Measurements from ENCODE around the gene GPC5. TPM values are rescaled to one million over a fixed set of nuclear protein-coding genes. Genes with fewer than 3 reads are reported as not detected.
A peak's percentile ranks its signal among the peaks of the same experiment; 100 is the strongest.

Gene GPC5
- total and polyA plus RNA-seq, 4 donors = 0.51 to 22.4 (median 2.0) TPM

DNA sequence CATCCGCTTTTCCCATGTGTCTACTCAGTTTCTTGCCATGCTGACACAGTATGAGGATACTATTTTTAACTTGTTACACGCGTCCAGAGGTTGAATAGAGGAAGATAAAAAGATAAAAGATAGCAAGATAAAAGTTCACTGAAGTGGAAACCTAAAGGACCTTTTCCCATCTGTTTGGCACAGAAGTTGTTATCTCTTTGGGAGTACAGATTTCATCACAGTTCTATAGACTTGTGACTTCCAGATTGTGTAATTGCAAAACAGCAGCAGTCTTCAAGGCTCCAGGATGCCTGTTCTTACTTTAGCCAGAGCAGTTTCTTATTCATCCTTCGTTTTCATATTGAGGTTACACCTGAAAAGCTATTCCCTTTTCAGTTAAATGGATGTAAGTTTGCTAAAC lies 369.2 kb downstream of the GPC5 start:
- no peak overlapping the region for H3K9ac ChIP-seq (ENCODE audit: low read depth in 1 of 2, low read length in 2 of 2)
- H3K27me3 ChIP-seq (ENCODE audit: control insufficient read depth in 4 of 4, insufficient read depth in 4 of 4, low read length in 3 of 4) = no peaks in the 10 kb centered on the region
- H3K36me3 ChIP-seq (ENCODE audit: control insufficient read depth in 4 of 4, insufficient read depth in 3 of 4, low read depth in 1 of 4, low read length in 3 of 4) = no peaks in the 10 kb centered on the region
- H3K27ac ChIP-seq (ENCODE audit: low read depth in 1 of 2, low read length in 2 of 2) = no peak overlapping the region
- no peak overlapping the region for H3K4me3 ChIP-seq (ENCODE audit: low read depth in 1 of 3, low read length in 3 of 3)
- WGBS = 46% methylated on average over 4 of the region's 4 CpGs
- peaks cover 0 to 2% (median under 1%) of the 10 kb centered on the region in 4 donors for H3K4me1 ChIP-seq (ENCODE audit: control insufficient read depth in 4 of 4, insufficient read depth in 4 of 4, low read length in 3 of 4)
- H3K9me3 ChIP-seq (ENCODE audit: control insufficient read depth in 4 of 4, low read length in 3 of 4) = no peaks in the 10 kb centered on the region
- no peak for DNase-seq (ENCODE audit: low spot score)
- no peak for TF ChIP-seq RXRA (IDR thresholded peaks at IDR 0.05)
- TF ChIP-seq FOXA1 (IDR thresholded peaks at IDR 0.05) = no peak
- no peak for TF ChIP-seq HNF4A (conservative IDR thresholded peaks at IDR 0.05)
- TF ChIP-seq TAF1 (conservative IDR thresholded peaks at IDR 0.05) = no peak
- no peak for TF ChIP-seq NR2F2 (IDR thresholded peaks at IDR 0.05)
- TF ChIP-seq EGR1 (IDR thresholded peaks at IDR 0.05; ENCODE audit: low read depth in 2 of 2) = no peak
- no peak for TF ChIP-seq RAD21 (IDR thresholded peaks at IDR 0.05)

DNA sequence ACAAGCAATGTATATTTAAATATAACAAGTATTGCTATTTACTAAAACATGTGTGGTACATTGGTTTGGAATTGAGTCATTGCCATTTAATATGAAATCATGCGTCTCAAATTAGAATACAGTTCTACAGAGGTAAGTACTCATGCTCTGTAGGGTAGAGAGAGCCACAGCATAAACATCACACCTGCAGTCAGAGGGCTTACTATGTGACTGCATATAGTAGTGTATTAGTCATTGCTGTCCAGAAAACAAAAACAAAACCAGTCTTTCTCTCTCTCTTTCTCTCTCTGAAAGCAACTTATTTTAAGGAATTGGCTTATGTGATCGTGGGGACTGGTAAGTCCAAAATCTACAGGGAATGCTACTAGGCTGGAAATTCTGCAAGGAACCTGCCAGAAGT lies 370.3 kb downstream of the GPC5 start:
- no peak for DNase-seq (ENCODE audit: low spot score)
- 94% methylated on average over 2 of the region's 2 CpGs for WGBS
- no peak for TF ChIP-seq EGR1 (IDR thresholded peaks at IDR 0.05; ENCODE audit: low read depth in 2 of 2)
- TF ChIP-seq RAD21 (IDR thresholded peaks at IDR 0.05) = no peak
- TF ChIP-seq YY1 (IDR thresholded peaks at IDR 0.05) = no peak
- H3K9ac ChIP-seq (ENCODE audit: low read depth in 1 of 2, low read length in 2 of 2) = no peak overlapping the region
- no peak overlapping the region for H3K4me3 ChIP-seq (ENCODE audit: low read depth in 1 of 3, low read length in 3 of 3)
- no peaks in the 10 kb centered on the region for H3K27me3 ChIP-seq (ENCODE audit: control insufficient read depth in 4 of 4, insufficient read depth in 4 of 4, low read length in 3 of 4)
- H3K27ac ChIP-seq (ENCODE audit: low read depth in 1 of 2, low read length in 2 of 2) = no peak overlapping the region
- H3K36me3 ChIP-seq (ENCODE audit: control insufficient read depth in 4 of 4, insufficient read depth in 3 of 4, low read depth in 1 of 4, low read length in 3 of 4) = no peaks in the 10 kb centered on the region
- peaks cover 0 to 2% (median under 1%) of the 10 kb centered on the region in 4 donors for H3K4me1 ChIP-seq (ENCODE audit: control insufficient read depth in 4 of 4, insufficient read depth in 4 of 4, low read length in 3 of 4)
- H3K9me3 ChIP-seq (ENCODE audit: control insufficient read depth in 4 of 4, low read length in 3 of 4) = no peaks in the 10 kb centered on the region

DNA sequence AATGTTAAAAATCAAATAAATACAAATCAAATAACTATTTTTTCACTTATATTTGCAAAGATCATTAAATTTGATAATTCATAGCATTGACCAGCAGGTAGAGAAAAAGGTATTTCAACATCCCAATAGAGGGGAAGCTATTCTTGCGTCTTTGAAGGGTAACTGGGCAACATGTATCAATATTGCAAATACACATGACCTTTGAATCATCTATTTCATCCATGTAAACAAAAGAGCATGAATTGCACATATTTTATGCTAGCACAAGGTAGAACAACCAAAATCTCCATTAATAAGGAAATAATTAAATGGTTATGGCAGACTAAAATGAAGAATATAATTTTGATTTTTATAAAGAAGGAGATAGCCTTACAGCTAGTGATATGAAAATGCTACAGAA lies 372.8 kb downstream of the GPC5 start:
- Histone ChIP-seq H3K27me3 (ENCODE audit: control insufficient read depth in 4 of 4, insufficient read depth in 4 of 4, low read length in 3 of 4) (no peaks in the 10 kb centered on the region), H3K27ac (ENCODE audit: low read depth in 1 of 2, low read length in 2 of 2) (no peak overlapping the region), H3K9me3 (ENCODE audit: control insufficient read depth in 4 of 4, low read length in 3 of 4) (no peaks in the 10 kb centered on the region), H3K9ac (ENCODE audit: low read depth in 1 of 2, low read length in 2 of 2) (no peak overlapping the region), H3K36me3 (ENCODE audit: control insufficient read depth in 4 of 4, insufficient read depth in 3 of 4, low read depth in 1 of 4, low read length in 3 of 4) (no peaks in the 10 kb centered on the region), H3K4me1 (ENCODE audit: control insufficient read depth in 4 of 4, insufficient read depth in 4 of 4, low read length in 3 of 4) (peaks cover 0 to 2% (median under 1%) of the 10 kb centered on the region in 4 donors), H3K4me3 (ENCODE audit: low read depth in 1 of 3, low read length in 3 of 3) (no peak overlapping the region)
- 34% methylated on average over 1 of the region's 1 CpG for WGBS
- TF ChIP-seq SP1 (IDR thresholded peaks at IDR 0.05) (peak; percentile 38), HNF4G (IDR thresholded peaks at IDR 0.05) (peak; percentile 54), HNF4A (conservative IDR thresholded peaks at IDR 0.05) (peak; percentile 68 to 81), RXRA (IDR thresholded peaks at IDR 0.05) (peak; percentile 11 to 18), FOXA2 (IDR thresholded peaks at IDR 0.05) (peak; percentile 57)
- TF ChIP-seq, protein P1, sequence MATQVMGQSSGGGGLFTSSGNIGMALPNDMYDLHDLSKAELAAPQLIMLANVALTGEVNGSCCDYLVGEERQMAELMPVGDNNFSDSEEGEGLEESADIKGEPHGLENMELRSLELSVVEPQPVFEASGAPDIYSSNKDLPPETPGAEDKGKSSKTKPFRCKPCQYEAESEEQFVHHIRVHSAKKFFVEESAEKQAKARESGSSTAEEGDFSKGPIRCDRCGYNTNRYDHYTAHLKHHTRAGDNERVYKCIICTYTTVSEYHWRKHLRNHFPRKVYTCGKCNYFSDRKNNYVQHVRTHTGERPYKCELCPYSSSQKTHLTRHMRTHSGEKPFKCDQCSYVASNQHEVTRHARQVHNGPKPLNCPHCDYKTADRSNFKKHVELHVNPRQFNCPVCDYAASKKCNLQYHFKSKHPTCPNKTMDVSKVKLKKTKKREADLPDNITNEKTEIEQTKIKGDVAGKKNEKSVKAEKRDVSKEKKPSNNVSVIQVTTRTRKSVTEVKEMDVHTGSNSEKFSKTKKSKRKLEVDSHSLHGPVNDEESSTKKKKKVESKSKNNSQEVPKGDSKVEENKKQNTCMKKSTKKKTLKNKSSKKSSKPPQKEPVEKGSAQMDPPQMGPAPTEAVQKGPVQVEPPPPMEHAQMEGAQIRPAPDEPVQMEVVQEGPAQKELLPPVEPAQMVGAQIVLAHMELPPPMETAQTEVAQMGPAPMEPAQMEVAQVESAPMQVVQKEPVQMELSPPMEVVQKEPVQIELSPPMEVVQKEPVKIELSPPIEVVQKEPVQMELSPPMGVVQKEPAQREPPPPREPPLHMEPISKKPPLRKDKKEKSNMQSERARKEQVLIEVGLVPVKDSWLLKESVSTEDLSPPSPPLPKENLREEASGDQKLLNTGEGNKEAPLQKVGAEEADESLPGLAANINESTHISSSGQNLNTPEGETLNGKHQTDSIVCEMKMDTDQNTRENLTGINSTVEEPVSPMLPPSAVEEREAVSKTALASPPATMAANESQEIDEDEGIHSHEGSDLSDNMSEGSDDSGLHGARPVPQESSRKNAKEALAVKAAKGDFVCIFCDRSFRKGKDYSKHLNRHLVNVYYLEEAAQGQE (IDR thresholded peaks at IDR 0.05) = no peak
- no peak for DNase-seq (ENCODE audit: low spot score)
